MCF 10A (cell line): ENCODE data around the gene DLGAP3. TPM values are rescaled to one million over a fixed set of nuclear protein-coding genes. Genes with fewer than 3 reads are reported as not detected.

Experiments used
- BruUV-seq: library from RNA; stranded (reverse); fragments of 400-500 nt; replicated peaks from 2 replicates; lab custom pipeline; 2021; lab: Mats Ljungman, UMichigan
- CTCF ChIA-PET: fragments of 300-600 bp; sonication (Branson Sonifier 250); formaldehyde crosslinking; extraction: SDS; loops from one replicate; lab custom pipeline; 2021; ENCODE audit warnings: antibody characterized with exemption, inconsistent platforms; lab: Yijun Ruan, JAX
- POLR2A ChIA-PET: fragments of 300-600, 350-650 bp; sonication (Branson Sonifier 250); formaldehyde crosslinking; extraction: SDS; loops from one replicate; lab custom pipeline; 2020; ENCODE audit warnings: antibody characterized with exemption, inconsistent platforms; lab: Yijun Ruan, JAX
- DNase-seq: peaks from one replicate; pipeline ENCODE4 v3.0.0-alpha.2; 2018; ENCODE audit not compliant: unreplicated experiment
- H3K27ac Mint-ChIP-seq: one replicate; pipeline ENCODE4 v1.8.0; 2022; ENCODE audit warnings: mild to moderate bottlenecking, low read depth, mixed read lengths; ENCODE audit not compliant: unreplicated experiment
- H3K27me3 Mint-ChIP-seq: one replicate; pipeline ENCODE4 v1.8.0; 2022; ENCODE audit warnings: mixed read lengths; ENCODE audit not compliant: insufficient read depth, unreplicated experiment
- H3K36me3 Mint-ChIP-seq: one replicate; pipeline ENCODE4 v1.8.0; 2022; ENCODE audit warnings: mild to moderate bottlenecking, moderate library complexity, mixed read lengths; ENCODE audit not compliant: insufficient read depth, unreplicated experiment
- H3K4me1 Mint-ChIP-seq: one replicate; pipeline ENCODE4 v1.8.0; 2022; ENCODE audit warnings: mixed read lengths; ENCODE audit not compliant: insufficient read depth, unreplicated experiment
- H3K4me3 Mint-ChIP-seq: one replicate; pipeline ENCODE4 v1.8.0; 2022; ENCODE audit warnings: mild to moderate bottlenecking, moderate library complexity, mixed read lengths; ENCODE audit not compliant: unreplicated experiment
- H3K9me3 Mint-ChIP-seq: one replicate; pipeline ENCODE4 v1.8.0; 2022; ENCODE audit warnings: mixed read lengths; ENCODE audit not compliant: unreplicated experiment
- intact Hi-C: fragments of 100-400 bp; cut with micrococcal nuclease; formaldehyde crosslinking; loops from 2 replicates; pipeline ENCODE4 v1.14.1; 2022
- total RNA-seq: library from RNA; stranded (reverse); gene quantifications from 2 replicates; pipeline ENCODE4 v1.2.3, GENCODE V29; 2022
- TF ChIP-seq, protein P1 (sequence below): fragments of 200-600 bp; IDR thresholded peaks from one replicate; pipeline ENCODE4 v1.8.0; 2022; ENCODE audit warnings: antibody characterized with exemption, mild to moderate bottlenecking; ENCODE audit not compliant: unreplicated experiment

The DLGAP3 gene
- total RNA-seq, 1 experiment from 2014 or later: 0.14 TPM

DNA sequence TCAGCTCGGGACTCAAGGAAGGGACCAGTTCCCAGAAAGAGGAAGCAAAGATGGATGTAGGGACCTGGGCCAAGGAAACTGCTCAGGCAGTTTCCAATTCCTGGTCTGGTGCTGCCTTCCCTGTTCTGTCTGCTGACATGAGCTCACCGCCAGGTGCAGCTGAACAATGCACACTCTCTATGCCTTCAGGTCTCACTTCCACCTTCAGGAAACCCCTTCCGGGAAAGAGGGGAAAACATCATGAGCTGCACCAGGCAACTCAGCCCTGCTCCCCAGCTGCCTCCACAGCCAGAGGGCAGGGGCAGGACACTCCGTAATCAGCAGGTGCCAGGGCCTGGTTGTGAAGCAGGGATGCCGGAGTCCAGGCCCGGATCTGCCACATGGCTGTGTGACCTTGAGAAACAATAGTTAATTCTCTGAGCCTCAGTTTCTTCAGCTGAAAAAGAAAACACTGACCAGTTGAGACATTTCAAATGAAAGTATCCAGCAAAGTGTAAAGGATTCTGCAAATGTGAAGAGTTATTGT lies 97.7 kb downstream of the DLGAP3 start:
- Mint-ChIP-seq H3K9me3 (no peaks in the 10 kb centered on the region), H3K27ac (no peak overlapping the region), H3K27me3 (no peaks in the 10 kb centered on the region), H3K36me3 (no peaks in the 10 kb centered on the region), H3K4me1 (no peaks in the 10 kb centered on the region), H3K4me3 (no peak overlapping the region)
- no peak for DNase-seq
- ChIA-PET CTCF (interaction anchor here (0.7 to 3.1 kb wide), 4 partner anchors 21 to 549 kb away, joined by 3 to 14 read pairs (median 4); no protein-coding TSS in a partner anchor), POLR2A (no interaction called here)
- no TSS peak for BruUV-seq
- TF ChIP-seq, protein P1, sequence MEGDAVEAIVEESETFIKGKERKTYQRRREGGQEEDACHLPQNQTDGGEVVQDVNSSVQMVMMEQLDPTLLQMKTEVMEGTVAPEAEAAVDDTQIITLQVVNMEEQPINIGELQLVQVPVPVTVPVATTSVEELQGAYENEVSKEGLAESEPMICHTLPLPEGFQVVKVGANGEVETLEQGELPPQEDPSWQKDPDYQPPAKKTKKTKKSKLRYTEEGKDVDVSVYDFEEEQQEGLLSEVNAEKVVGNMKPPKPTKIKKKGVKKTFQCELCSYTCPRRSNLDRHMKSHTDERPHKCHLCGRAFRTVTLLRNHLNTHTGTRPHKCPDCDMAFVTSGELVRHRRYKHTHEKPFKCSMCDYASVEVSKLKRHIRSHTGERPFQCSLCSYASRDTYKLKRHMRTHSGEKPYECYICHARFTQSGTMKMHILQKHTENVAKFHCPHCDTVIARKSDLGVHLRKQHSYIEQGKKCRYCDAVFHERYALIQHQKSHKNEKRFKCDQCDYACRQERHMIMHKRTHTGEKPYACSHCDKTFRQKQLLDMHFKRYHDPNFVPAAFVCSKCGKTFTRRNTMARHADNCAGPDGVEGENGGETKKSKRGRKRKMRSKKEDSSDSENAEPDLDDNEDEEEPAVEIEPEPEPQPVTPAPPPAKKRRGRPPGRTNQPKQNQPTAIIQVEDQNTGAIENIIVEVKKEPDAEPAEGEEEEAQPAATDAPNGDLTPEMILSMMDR: no peak
- intact Hi-C loops: no loop called here

DNA sequence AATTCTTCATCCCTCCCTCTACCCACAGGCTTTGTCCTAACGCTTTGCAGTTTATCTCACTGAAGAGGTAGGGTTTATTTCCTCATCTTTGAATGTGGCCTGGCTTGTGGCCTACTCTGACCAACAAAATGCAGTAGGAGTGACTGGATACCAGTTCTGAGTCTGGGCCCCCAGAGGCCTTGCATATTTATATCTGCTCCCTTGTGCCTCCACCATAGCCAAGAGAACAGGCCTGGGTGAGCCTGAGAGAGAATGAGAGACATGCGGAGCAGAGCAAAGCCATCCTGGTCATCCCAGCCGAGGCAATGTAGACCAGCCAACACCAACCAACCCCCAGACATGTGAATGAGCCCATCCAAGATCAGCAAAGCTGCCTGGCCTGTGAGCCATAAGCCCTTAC lies 100.2 kb downstream of the DLGAP3 start:
- no peaks in the 10 kb centered on the region for H3K9me3 Mint-ChIP-seq
- ChIA-PET POLR2A (no interaction called here), CTCF (interaction anchor here (0.7 to 3.1 kb wide), 2 partner anchors 12 to 23 kb away, joined by 4 to 14 read pairs; no protein-coding TSS in a partner anchor)
- no peak overlapping the region for H3K4me3 Mint-ChIP-seq
- H3K36me3 Mint-ChIP-seq: no peaks in the 10 kb centered on the region
- H3K4me1 Mint-ChIP-seq: no peaks in the 10 kb centered on the region
- TF ChIP-seq, protein P1: no peak
- no peak for DNase-seq
- no TSS peak for BruUV-seq
- H3K27ac Mint-ChIP-seq: no peak overlapping the region
- H3K27me3 Mint-ChIP-seq: no peaks in the 10 kb centered on the region
- intact Hi-C loops: no loop called here

DNA sequence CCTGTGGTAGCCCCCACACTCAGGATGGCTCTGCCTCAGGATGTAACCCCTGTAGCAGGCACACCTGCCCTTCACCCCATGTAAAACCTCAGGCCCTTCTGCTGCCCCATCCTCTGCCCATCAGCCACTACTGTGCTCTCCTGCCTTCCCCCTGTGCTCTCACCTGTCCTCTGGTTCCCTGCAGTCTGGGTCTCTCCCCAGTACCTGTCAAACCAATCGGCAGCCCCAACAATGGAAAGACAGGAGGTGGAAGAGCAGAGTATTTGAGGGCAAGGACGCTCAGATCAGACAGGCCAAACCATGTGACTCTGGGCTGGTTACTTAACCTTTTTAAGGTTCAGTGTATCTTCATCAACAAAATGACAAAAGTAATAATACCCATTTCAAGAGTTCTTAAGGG lies 100.8 kb downstream of the DLGAP3 start:
- CTCF ChIA-PET: interaction anchor here (0.6 to 3.1 kb wide), 3 partner anchors 13 to 25 kb away, joined by 3 to 14 read pairs (median 4); no protein-coding TSS in a partner anchor
- Mint-ChIP-seq H3K27ac (no peak overlapping the region), H3K9me3 (no peaks in the 10 kb centered on the region), H3K36me3 (no peaks in the 10 kb centered on the region), H3K4me3 (no peak overlapping the region), H3K4me1 (no peaks in the 10 kb centered on the region), H3K27me3 (no peaks in the 10 kb centered on the region)
- DNase-seq: no peak
- TF ChIP-seq, protein P1: no peak
- POLR2A ChIA-PET: no interaction called here
- no TSS peak for BruUV-seq
- intact Hi-C loops: no loop called here

DNA sequence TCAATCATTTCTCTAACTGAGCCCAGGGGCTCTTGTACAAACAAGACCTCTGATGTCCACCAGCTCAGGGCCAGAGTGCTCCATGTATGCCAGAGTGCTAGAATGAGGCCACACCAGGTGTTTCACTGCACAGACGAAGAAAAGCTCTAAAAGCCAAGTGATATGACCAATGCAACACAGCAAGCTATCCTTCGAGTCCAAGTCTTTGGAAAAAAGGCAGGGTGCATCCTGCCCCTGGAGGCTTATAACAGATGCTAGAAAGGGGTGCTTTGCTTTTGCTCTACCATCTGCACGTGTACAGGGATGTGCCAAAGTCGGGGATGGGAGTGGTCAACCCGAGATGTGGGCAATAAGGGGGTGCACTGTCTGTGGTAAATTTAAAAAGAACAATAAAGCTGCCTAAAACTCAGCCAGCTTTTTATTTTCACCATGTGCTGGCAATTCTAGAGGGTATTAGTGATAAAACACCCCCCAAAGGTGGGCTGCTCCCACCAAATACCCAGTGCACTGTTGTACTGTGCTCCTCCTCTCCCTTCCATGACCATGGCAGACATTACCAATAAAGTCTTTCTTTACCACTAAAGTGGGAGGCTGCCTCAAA lies 102.0 kb downstream of the DLGAP3 start:
- H3K4me3 Mint-ChIP-seq: no peak overlapping the region
- intact Hi-C loops: no loop called here
- no TSS peak for BruUV-seq
- H3K4me1 Mint-ChIP-seq: no peaks in the 10 kb centered on the region
- no peak for DNase-seq
- CTCF ChIA-PET: interaction anchor here (0.5 to 1.5 kb wide), 4 partner anchors 10 to 1356 kb away, joined by 3 to 7 read pairs (median 3); no protein-coding TSS in a partner anchor
- no peaks in the 10 kb centered on the region for H3K27me3 Mint-ChIP-seq
- no peak overlapping the region for H3K27ac Mint-ChIP-seq
- H3K9me3 Mint-ChIP-seq: no peaks in the 10 kb centered on the region
- TF ChIP-seq, protein P1: no peak
- POLR2A ChIA-PET: no interaction called here
- H3K36me3 Mint-ChIP-seq: no peaks in the 10 kb centered on the region
